Testis (tissue), 3 donors: ENCODE measurements around the gene SH3RF1. TPM values are rescaled to one million over a fixed set of nuclear protein-coding genes. Genes with fewer than 3 reads are reported as not detected.

Experiments used
- DNase-seq: peaks from one replicate; pipeline ENCODE4 v3.0.0-alpha.2; 2019
- H3K27ac ChIP-seq, 2 donors: fragments of 200-600 bp; sonication (generic); one replicate each; pipeline ENCODE4 v1.5.1; 2019
- H3K27me3 ChIP-seq: fragments of 200-600 bp; sonication (generic); one replicate; pipeline ENCODE4 v1.5.1; 2019
- H3K36me3 ChIP-seq: fragments of 200-600 bp; sonication (generic); one replicate; pipeline ENCODE4 v1.5.1; 2017; ENCODE audit warnings: low read depth; ENCODE audit errors: missing control alignments
- H3K4me1 ChIP-seq: fragments of 200-600 bp; sonication (generic); one replicate; pipeline ENCODE4 v1.5.1; 2019
- H3K4me3 ChIP-seq, 2 donors: fragments of 200-600 bp; sonication (generic); one replicate each; pipeline ENCODE4 v1.5.1; 2017 to 2019
- H3K9me3 ChIP-seq: fragments of 200-600 bp; sonication (generic); one replicate; pipeline ENCODE4 v1.5.1; 2017
- CTCF ChIP-seq, 3 experiments: fragments of 450-650 bp in 2 of 3; fragments of 200-600 bp in 1 of 3; sonication (generic) in 1 of 3; IDR thresholded peaks; one replicate each; pipeline ENCODE4 v1.5.1; 2016 to 2019; ENCODE audit warnings: antibody characterized with exemption in 3 of 3, mild to moderate bottlenecking in 2 of 3, moderate library complexity in 1 of 3
- POLR2A ChIP-seq: fragments of 450-650 bp; IDR thresholded peaks from one replicate; pipeline ENCODE4 v1.6.1; 2017; ENCODE audit warnings: antibody characterized with exemption, mild to moderate bottlenecking, moderate library complexity
- WGBS, 2 donors: methylation state at CpG; one replicate each; pipeline ENCODE4 v1.1.5; 2018; 5-methylcytosine and 5-hydroxymethylcytosine counted together
- intact Hi-C: fragments of 100-400 bp; cut with DNase I; formaldehyde crosslinking; loops from one replicate; pipeline ENCODE4 v1.15.1; 2023; ENCODE audit warnings: low total_unique reads
- polyA plus RNA-seq: library from polyadenylated mRNA; stranded (reverse); fragments of 350-450 nt; fragmentation: Illumina TruSeq; extraction: RNeasy Lipid Tissue Mini Kit (QIAGEN cat#74804); gene quantifications from one replicate; pipeline ENCODE4 v1.2.3, GENCODE V29; 2014; ENCODE audit warnings: low read depth, low replicate concordance; ENCODE audit not compliant: insufficient read depth
- total RNA-seq, 2 donors: library from RNA; depleted of rRNA; stranded (reverse); fragments of >200 nt; gene quantifications; one replicate each; pipeline ENCODE4 v1.2.3, GENCODE V29; 2016

Gene SH3RF1
- total and polyA plus RNA-seq, 3 donors from 2014 or later = 15.1 to 38.9 (median 26.4) TPM

- no peak for TF ChIP-seq POLR2A
- TF ChIP-seq CTCF (IDR thresholded peaks at IDR 0.05) = no peak
- Histone ChIP-seq H3K27me3 (no peaks in the 10 kb centered on the region), H3K4me3 (no peak overlapping the region), H3K36me3 (no peaks in the 10 kb centered on the region), H3K9me3 (no peaks in the 10 kb centered on the region), H3K4me1 (peaks cover 18% of the 10 kb centered on the region), H3K27ac (no peak overlapping the region)
- DNase-seq = no peak
- intact Hi-C loops = no loop called here
- 83 to 89% methylated on average over 4 of the region's 4 CpGs for WGBS, 2 donors
Observed at GRCh38 chr4:169189372-169189771, 81.4 kb downstream of the SH3RF1 start.

GRCh38 chr4:169188204-169188603 lies 82.6 kb downstream of the SH3RF1 start:
- no peak for TF ChIP-seq POLR2A
- no peak for TF ChIP-seq CTCF (IDR thresholded peaks at IDR 0.05)
- no peak overlapping the region for H3K4me3 ChIP-seq

GRCh38 chr4:169185133-169185956 lies 85.4 kb downstream of the SH3RF1 start:
- 66 to 68% methylated on average over 7 of the region's 7 CpGs for WGBS, 2 donors
- no peak for DNase-seq
- Histone ChIP-seq H3K4me1 (peaks cover 25% of the 10 kb centered on the region), H3K27ac (no peak overlapping the region), H3K9me3 (no peaks in the 10 kb centered on the region), H3K4me3 (no peak overlapping the region), H3K36me3 (no peaks in the 10 kb centered on the region), H3K27me3 (no peaks in the 10 kb centered on the region)
- intact Hi-C loops = no loop called here
- no peak for TF ChIP-seq CTCF (IDR thresholded peaks at IDR 0.05)
- no peak for TF ChIP-seq POLR2A

More at GRCh38 chr4:169188204-169188603, 82.6 kb downstream of the SH3RF1 start:
- H3K36me3 ChIP-seq = no peaks in the 10 kb centered on the region
- H3K27ac ChIP-seq = no peak overlapping the region
- 81 to 90% methylated on average over 3 of the region's 3 CpGs for WGBS, 2 donors
- no peaks in the 10 kb centered on the region for H3K9me3 ChIP-seq
- DNase-seq = no peak
- no peaks in the 10 kb centered on the region for H3K27me3 ChIP-seq
- H3K4me1 ChIP-seq = peaks cover 25% of the 10 kb centered on the region
- intact Hi-C loops = no loop called here

- H3K4me1 ChIP-seq = peaks cover 25% of the 10 kb centered on the region
- no peaks in the 10 kb centered on the region for H3K36me3 ChIP-seq
- H3K9me3 ChIP-seq = no peaks in the 10 kb centered on the region
- intact Hi-C loops = no loop called here
- H3K27ac ChIP-seq = no peak overlapping the region
- H3K4me3 ChIP-seq = no peak overlapping the region
- no peaks in the 10 kb centered on the region for H3K27me3 ChIP-seq
- 37 to 52% methylated on average over 3 of the region's 3 CpGs for WGBS, 2 donors
- no peak for TF ChIP-seq POLR2A
- no peak for TF ChIP-seq CTCF (IDR thresholded peaks at IDR 0.05)
- DNase-seq = no peak
Observed at GRCh38 chr4:169184686-169185085, 86.1 kb downstream of the SH3RF1 start.

GRCh38 chr4:169184236-169184635 lies 86.5 kb downstream of the SH3RF1 start:
- WGBS, 2 donors = 42 to 47% methylated on average over 3 of the region's 3 CpGs
- peaks cover 22% of the 10 kb centered on the region for H3K4me1 ChIP-seq

More at GRCh38 chr4:169184236-169184635, 86.5 kb downstream of the SH3RF1 start:
- Histone ChIP-seq H3K36me3 (no peaks in the 10 kb centered on the region), H3K27ac (no peak overlapping the region), H3K27me3 (no peaks in the 10 kb centered on the region), H3K9me3 (no peaks in the 10 kb centered on the region), H3K4me3 (no peak overlapping the region)
- intact Hi-C loops = no loop called here
- no peak for DNase-seq
- TF ChIP-seq CTCF (IDR thresholded peaks at IDR 0.05) = no peak
